GM20000 (cell line): ENCODE data around the gene TAF9B.

Source experiments
- DNase-seq: peaks from one replicate; pipeline ENCODE4 v3.0.0; 2012; ENCODE audit warnings: low spot score
- CTCF ChIP-seq: IDR thresholded peaks from 2 replicates; pipeline ENCODE4 v1.5.1; 2012; ENCODE audit warnings: mild to moderate bottlenecking, control low read depth; ENCODE audit errors: extremely low read depth, missing control alignments

TAF9B gene

DNA sequence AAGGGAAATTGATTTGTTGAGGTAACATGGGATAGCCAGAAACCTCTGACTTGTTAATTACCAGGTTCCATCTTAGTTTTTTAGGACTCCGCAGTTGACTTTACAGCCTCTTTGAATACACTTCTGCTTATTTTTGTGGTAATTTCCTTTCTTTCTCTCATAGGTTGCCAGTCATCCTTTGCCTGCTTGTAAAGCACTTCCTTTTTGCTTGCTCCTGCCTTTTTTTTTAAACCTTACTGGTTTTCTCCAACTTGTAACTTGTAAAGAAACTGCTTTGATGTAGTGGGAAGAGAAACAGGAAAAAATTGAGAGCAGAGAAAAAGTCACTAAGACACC lies 32.8 kb downstream of the TAF9B start:
- no peak for DNase-seq
- TF ChIP-seq CTCF, result no peak

DNA sequence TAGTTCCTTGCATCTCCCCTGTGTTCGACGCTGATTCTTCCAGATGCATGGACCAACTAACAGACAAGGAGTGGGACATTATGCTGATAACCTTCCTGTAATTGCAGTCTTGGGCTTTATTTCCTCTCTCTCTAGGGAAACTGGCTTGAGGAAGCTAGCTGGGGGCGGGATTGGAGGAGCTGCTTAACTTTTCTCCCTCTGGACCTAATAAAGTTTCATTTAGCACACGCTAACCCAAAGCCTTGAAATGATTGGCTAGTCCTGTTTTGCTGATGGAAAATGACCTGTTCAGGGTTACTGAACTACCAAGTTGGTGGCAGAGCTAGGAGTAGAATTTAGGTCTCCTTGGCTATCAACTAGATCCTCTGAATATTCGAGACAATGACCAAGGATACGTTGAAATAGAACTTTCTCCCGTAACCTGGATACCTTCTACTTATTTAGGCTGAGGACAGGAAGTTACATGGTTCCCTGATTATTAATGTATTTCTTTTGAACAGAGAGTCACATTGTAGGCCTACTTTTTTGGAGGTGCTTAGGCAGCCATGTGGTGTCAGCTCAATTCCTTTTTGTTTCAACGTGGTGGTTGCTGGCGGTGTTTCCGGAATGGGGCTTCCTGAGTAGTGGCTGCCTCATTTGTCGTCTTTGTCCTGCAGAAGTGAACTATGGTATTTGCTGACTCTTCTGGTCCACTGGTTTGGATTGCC lies 33.4 kb downstream of the TAF9B start:
- DNase-seq, result no peak

GRCh38 chrX:78104447-78105176 lies 34.8 kb downstream of the TAF9B start:
- peak; percentile 18 for DNase-seq
- TF ChIP-seq CTCF, result no peak

More for the DNA sequence above, 33.4 kb downstream of the TAF9B start:
- no peak for TF ChIP-seq CTCF

DNA sequence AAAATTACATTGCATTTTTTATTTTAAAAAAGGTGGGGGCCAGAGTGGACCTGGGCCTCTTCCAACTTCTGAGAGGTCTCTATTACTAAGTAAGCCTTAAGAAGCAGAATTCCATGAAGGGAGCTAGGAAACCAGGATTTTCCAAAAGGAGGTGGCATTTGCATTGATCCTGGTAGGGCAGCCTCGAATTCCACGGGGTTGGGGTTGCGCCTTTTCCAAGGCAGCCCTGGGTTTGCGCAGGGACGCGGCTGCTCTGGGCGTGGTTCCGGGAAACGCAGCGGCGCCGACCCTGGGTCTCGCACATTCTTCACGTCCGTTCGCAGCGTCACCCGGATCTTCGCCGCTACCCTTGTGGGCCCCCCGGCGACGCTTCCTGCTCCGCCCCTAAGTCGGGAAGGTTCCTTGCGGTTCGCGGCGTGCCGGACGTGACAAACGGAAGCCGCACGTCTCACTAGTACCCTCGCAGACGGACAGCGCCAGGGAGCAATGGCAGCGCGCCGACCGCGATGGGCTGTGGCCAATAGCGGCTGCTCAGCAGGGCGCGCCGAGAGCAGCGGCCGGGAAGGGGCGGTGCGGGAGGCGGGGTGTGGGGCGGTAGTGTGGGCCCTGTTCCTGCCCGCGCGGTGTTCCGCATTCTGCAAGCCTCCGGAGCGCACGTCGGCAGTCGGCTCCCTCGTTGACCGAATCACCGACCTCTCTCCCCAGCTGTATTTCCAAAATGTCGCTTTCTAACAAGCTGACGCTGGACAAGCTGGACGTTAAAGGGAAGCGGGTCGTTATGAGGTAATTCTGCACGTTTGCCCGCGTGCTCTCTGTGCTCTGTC lies 35.6 kb downstream of the TAF9B start, which contains the start of gene PGK1:
Gene PGK1, plus strand, starts transcription at position 626 of the 824 bp plus-strand sequence. Its CDS starts 93 bp downstream, at position 719.
- TF ChIP-seq CTCF, result no peak
- DNase-seq, result peak; percentile 86

DNA sequence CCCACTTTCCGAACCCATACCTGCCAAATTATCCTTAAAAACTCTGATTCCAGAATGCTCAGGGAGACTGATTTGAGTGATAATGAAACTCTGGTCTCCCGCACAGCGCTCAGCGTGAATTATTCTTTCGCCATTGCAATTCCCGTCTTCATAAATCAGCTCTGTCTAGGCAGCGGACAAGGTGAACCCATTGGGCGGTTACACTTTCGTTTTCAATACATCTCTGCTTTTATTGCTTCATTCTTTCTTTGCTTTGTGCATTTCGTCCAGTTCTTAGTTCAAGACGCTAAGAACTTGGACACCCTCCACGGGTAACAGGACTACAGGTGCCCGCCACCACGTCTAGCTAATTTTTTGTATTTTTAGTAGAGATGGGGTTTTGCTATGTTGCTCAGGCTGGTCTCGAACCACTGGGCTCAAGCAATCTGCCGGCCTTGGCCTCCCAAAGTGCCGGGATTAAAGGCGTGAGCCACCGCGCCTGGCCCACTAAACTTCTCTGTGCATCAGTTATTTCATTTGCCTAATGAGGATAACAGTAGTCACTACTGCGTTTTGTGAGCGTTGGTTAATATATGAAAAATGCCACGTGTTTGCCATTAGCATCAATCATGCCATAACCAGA lies 36.3 kb downstream of the TAF9B start:
- TF ChIP-seq CTCF, result no peak
- no peak for DNase-seq

- TF ChIP-seq CTCF, result no peak
- DNase-seq, result no peak
Measured at GRCh38 chrX:78102091-78102490, 37.4 kb downstream of the TAF9B start.
